DMS153 treated with DMSO at 0.1 percent for 48 hours (cell line): ENCODE data around the gene SLC66A3.
A peak's percentile ranks its signal among the peaks of the same experiment; 100 is the strongest.

Source experiments
- DNase-seq: peaks from one replicate; lab custom pipeline; 2025; ENCODE audit not compliant: unreplicated experiment; lab: John Stamatoyannopoulos, UW

SLC66A3 gene

GRCh38 chr2:11155381-11156035, at the start of gene SLC66A3:
Gene SLC66A3 (plus strand): TSS chr2:11155467. CDS start chr2:11155547, 80 bp downstream.
- peak; percentile 89 for DNase-seq

DNA sequence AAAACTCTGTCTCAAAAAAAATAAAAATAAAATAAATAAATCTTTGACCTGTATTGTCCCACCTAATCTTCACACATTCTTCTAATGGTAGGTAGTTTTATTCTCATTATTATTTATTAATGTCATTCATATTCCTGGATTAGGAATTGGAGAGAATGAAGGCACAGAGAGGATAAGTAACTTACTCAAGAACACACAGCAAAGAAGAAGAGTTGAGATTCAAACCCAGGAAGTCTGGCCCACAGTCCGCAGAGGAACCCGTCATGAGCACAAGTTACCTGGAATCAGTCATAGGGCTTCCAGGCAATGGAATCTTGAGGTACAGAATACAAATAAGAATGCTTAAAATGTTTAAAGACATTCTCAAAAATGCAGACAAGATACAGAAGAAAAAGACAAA, 46.3 kb upstream of the SLC66A3 start:
- no peak for DNase-seq

- DNase-seq = no peak
Measured at GRCh38 chr2:11112870-11113428, 42.3 kb upstream of the SLC66A3 start.

DNA sequence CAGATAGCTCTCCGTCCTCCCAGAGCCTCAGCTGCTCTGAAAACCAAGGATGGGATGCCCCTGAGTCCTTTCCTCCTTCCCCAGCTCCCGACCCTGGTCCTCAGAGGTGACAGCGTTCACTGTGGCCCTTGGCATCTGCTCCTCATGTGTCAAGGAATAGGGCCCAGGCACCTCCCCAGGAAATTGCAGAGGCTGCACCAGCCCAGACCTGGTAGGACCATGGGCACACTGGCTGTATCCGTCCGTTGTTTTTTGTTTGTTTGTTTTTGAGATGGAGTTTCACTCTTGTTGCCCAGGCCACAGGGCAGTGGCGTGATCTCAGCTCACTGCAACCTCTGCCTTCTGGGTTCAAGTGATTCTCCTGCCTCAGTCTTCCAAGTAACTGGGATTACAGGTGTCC, 37.5 kb upstream of the SLC66A3 start:
- DNase-seq = no peak

- no peak for DNase-seq
Measured at GRCh38 chr2:11118761-11119160, 36.5 kb upstream of the SLC66A3 start.

- DNase-seq = no peak
Measured at GRCh38 chr2:11121099-11121822, 34.0 kb upstream of the SLC66A3 start.

DNA sequence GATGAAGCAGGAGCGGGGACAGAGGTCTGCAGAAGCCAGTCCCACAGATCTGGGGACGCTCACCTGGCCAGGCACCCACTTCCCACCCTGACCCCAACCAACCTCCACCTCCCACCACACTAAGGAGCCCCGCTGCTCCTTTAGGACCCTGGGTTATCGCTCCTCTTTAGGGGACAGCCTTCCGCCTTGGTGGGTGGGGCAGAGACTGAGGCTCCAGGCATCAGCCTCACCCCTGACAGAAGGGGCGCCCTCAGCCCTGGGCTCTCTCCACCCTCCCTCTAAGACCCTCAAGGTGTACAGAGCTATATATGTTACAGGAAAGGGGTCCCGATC, 33.5 kb upstream of the SLC66A3 start:
- no peak for DNase-seq

- DNase-seq = no peak
Measured at GRCh38 chr2:11122380-11122779, 32.9 kb upstream of the SLC66A3 start.

- no peak for DNase-seq
Measured at GRCh38 chr2:11123001-11123809, 32.1 kb upstream of the SLC66A3 start.

- DNase-seq = peak; percentile 76
Measured at GRCh38 chr2:11123856-11124759, 31.2 kb upstream of the SLC66A3 start.

DNA sequence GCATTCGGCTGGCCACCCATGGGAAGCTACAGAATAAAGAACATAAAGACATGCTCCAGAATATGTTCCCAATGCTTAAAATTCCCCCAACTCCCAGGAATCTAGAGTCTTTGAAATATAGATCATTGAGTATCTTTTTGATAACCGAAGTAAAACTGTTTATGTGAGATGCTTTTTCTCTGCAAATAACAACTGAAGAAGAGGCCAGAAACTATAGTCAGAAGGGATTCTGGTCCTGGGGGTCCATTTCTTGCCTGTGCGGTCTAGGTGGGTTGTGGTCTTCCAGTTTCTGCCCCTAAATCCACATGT, 30.6 kb upstream of the SLC66A3 start:
- no peak for DNase-seq

DNA sequence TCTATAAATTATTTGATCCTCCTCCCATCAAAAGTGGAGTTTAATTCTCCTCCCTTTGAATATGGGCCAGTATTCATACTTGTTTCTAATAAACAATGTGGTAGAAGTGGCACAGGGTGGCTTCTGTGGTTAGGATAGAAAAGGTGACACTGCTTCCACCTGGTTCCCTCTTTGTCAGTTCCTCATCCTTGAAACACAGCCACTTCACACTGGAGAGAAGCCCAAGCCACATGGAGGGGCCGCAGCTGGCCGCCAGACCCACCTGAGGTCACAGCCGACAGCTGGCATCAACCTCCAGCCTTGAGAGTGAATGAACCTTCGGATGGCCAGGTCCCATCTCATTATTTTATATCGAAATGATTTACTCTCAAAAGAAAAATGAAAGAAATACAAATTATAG, 27.5 kb upstream of the SLC66A3 start:
- no peak for DNase-seq

GRCh38 chr2:11128243-11128951, 26.9 kb upstream of the SLC66A3 start:
- DNase-seq = no peak

DNA sequence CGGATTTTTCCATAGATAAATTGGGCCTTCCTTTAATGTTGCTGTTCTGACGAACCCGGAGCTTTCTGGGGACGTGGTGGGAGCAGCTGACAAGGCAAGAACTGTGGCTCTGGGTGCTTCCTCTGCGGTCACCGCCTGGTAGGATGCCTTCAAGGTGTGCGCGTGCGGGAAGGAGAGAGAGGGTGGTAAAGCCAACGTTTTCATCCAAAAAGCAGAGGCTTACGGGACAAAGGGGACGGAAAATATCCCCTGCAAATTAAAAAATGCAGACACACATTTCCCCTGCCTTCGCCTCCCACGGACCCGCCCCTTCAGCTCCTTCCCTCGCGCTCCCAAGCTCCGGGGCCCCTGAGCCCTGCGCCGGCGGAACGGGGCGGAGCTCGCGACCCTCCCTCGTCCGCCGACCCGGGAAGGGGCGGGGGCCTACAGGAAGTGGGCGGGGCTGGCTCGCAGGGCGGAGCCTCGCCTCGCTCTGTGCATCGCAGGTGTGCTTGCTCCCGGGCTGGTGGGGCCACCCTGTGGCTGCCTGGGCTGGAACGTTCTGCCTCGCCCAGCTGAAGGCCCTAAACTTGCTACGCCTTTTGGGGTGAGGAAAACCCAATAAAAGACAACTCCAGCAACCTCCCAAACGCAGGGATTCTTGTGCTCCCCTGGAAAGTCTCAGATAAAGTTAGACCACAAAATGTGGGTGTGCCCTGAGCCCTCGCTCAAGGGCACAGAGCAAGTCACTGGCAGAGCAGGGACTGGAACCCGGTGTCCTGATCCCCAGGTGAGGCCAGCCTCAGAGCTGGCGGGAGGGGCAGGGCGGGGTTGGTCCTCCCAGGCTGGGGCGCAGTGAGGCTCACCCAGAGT, 25.4 kb upstream of the SLC66A3 start:
- DNase-seq = peak; percentile 39

GRCh38 chr2:11131166-11131920, 23.9 kb upstream of the SLC66A3 start:
- no peak for DNase-seq

DNA sequence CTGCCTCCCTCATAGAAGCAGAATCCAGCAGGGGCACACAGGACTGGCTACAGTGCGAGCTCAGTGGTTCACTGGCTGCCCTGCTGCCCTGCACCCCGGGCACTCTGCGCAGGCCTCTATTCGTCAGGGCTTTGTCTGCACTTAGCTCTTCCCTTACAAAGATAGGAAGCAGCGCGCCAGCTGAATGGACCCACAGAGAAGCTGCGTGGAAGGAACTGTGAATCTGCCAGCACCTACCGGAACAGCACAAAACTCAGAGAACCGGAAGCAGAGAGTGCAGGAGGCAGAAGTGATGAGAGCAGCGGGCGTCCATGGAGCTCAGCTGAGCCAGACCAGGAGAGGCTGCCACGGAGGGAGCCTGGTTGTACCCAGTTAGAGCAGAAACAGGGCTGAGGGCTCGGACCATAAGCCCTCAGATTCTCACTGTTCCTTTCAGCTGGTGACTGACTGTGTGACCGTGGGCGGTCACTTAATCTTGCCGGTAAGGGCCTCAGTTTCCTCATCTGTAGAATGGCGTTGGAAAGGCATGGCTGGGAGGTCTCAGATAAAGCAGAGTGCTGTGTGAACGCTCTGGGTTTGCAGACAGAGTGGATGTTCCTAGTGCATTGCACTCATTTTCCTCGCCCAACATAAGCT, 23.1 kb upstream of the SLC66A3 start:
- DNase-seq = no peak

- no peak for DNase-seq
Measured at GRCh38 chr2:11133238-11133935, 21.9 kb upstream of the SLC66A3 start.

DNA sequence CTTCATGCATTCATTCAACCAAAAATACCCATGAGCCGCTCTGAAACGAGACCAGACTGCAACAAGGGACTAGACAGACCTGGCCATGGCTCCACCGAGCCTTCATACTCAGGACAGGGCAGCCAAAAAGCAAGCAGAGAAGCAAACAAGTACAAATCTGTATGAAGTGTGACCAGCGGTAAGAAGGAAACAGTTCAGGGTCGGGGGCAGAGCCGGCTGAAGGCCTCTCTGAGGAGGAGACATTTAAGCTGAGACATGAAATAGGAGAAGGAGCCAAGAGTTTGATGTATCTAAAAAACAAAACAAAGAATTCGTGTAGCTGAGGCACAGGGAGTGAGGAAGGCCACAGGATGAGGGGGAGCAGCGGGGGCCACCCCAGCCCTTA, 21.3 kb upstream of the SLC66A3 start:
- DNase-seq = no peak
